GM18520 (cell line): Measurements from ENCODE around the gene RASA3.

Experiments
- ATAC-seq: cut with Tn5 transposase; IDR thresholded peaks from one replicate; pipeline ENCODE4 v1.9.1; 2021; ENCODE audit not compliant: unreplicated experiment

The RASA3 gene

GRCh38 chr13:114057166-114058050 lies 75.0 kb downstream of the RASA3 start:
- ATAC-seq, result no peak

GRCh38 chr13:114056205-114057013 lies 76.0 kb downstream of the RASA3 start:
- no peak for ATAC-seq

- ATAC-seq, result no peak
Observed at GRCh38 chr13:114055766-114056165, 76.7 kb downstream of the RASA3 start.

- no peak for ATAC-seq
Observed at GRCh38 chr13:114054830-114055439, 77.5 kb downstream of the RASA3 start.

GRCh38 chr13:114054264-114054663 lies 78.2 kb downstream of the RASA3 start:
- ATAC-seq, result no peak

GRCh38 chr13:114053026-114053425 lies 79.4 kb downstream of the RASA3 start:
- no peak for ATAC-seq

- no peak for ATAC-seq
Observed at GRCh38 chr13:114050536-114051450, 81.6 kb downstream of the RASA3 start.

- no peak for ATAC-seq
Observed at GRCh38 chr13:114049626-114050101, 82.8 kb downstream of the RASA3 start.

- no peak for ATAC-seq
Observed at GRCh38 chr13:114049026-114049425, 83.4 kb downstream of the RASA3 start.

GRCh38 chr13:114048443-114048842 lies 84.0 kb downstream of the RASA3 start:
- no peak for ATAC-seq

GRCh38 chr13:114047358-114047881 lies 85.0 kb downstream of the RASA3 start:
- ATAC-seq, result peak; percentile 74

- no peak for ATAC-seq
Observed at GRCh38 chr13:114046431-114046975, 85.9 kb downstream of the RASA3 start.

GRCh38 chr13:114045113-114045735 lies 87.2 kb downstream of the RASA3 start:
- ATAC-seq, result no peak

GRCh38 chr13:114044486-114044885 lies 87.9 kb downstream of the RASA3 start:
- ATAC-seq, result no peak

- ATAC-seq, result no peak
Observed at GRCh38 chr13:114043421-114044053, 88.9 kb downstream of the RASA3 start.

- no peak for ATAC-seq
Observed at GRCh38 chr13:114042066-114042815, 90.2 kb downstream of the RASA3 start.

GRCh38 chr13:114041493-114041892 lies 90.9 kb downstream of the RASA3 start:
- ATAC-seq, result no peak

GRCh38 chr13:114039471-114040141 lies 92.8 kb downstream of the RASA3 start:
- ATAC-seq, result no peak
